ENCODE results near the gene LYRM1. TPM values are rescaled to one million over a fixed set of nuclear protein-coding genes. Genes with fewer than 3 reads are reported as not detected.

Gene LYRM1
- total and polyA plus RNA-seq, 10 of the 15 experiments (the other 5 are each of a cell fraction or from before 2014, with no cell fraction given) = 18.4 to 54.4 (median 38.0) TPM

GRCh38 chr16:20902426-20902825, 1.9 kb downstream of the LYRM1 start (continued):
- no peak for TF ChIP-seq GATAD2B (conservative IDR thresholded peaks at IDR 0.05; ENCODE audit: low read depth)
- no peak for TF ChIP-seq BCL11A (IDR thresholded peaks at IDR 0.05; ENCODE audit: low read depth, low read length)
- TF ChIP-seq RELB (IDR thresholded peaks at IDR 0.05; ENCODE audit: low read depth) = no peak
- TF ChIP-seq NRF1 (conservative IDR thresholded peaks at IDR 0.05; ENCODE audit: low read depth, low read length) = no peak
- TF ChIP-seq MXI1 (IDR thresholded peaks at IDR 0.05; ENCODE audit: low read depth, low read length) = no peak
- no peak for TF ChIP-seq IRF4 (IDR thresholded peaks at IDR 0.05; ENCODE audit: low read depth, low read length)
- no peak for TF ChIP-seq ZZZ3 (IDR thresholded peaks at IDR 0.05; ENCODE audit: control insufficient read depth, insufficient read length, low read depth)
- no peak for TF ChIP-seq MYC (IDR thresholded peaks at IDR 0.05; ENCODE audit: insufficient read depth, insufficient read length, insufficient replicate concordance, low read length, severe bottlenecking)
- no peak for TF ChIP-seq LARP7 (IDR thresholded peaks at IDR 0.05)
- no peak for TF ChIP-seq TCF7 (IDR thresholded peaks at IDR 0.05; ENCODE audit: borderline replicate concordance)
- no peak for TF ChIP-seq SPI1 (IDR thresholded peaks at IDR 0.05; ENCODE audit: borderline replicate concordance, insufficient read depth, low read depth, low read length)
- TF ChIP-seq ZBTB4 (CRISPR knock-in tag; IDR thresholded peaks at IDR 0.05) = no peak
- no peak for TF ChIP-seq POLR2A (IDR thresholded peaks at IDR 0.05; ENCODE audit: low read depth, low read length)
- no peak for TF ChIP-seq ZBTB40 (IDR thresholded peaks at IDR 0.05; ENCODE audit: borderline replicate concordance)

All from GM12878 (cell line).